IMR-90 (cell line): ENCODE results near the gene SH3TC1. TPM values are rescaled to one million over a fixed set of nuclear protein-coding genes. Genes with fewer than 3 reads are reported as not detected.

Source experiments
- ATAC-seq: fragments of 200-7000 bp; cut with Tn5 transposase; 2 replicates; pipeline ENCODE4 v1.9.1; 2020; ENCODE audit warnings: low read depth, mild to moderate bottlenecking, moderate library complexity
- BruUV-seq: library from RNA; stranded (reverse); fragments of 400-500 nt; replicated peaks from 2 replicates; lab custom pipeline; 2021; lab: Mats Ljungman, UMichigan
- CTCF ChIA-PET: fragments of 300-600 bp; formaldehyde crosslinking; extraction: SDS; loops from one replicate; lab custom pipeline; 2021; ENCODE audit warnings: antibody characterized with exemption; lab: Yijun Ruan, JAX
- POLR2A ChIA-PET: fragments of 300-600 bp; sonication (Branson Sonifier 250); formaldehyde crosslinking; loops from one replicate; lab custom pipeline; 2022; ENCODE audit warnings: antibody characterized with exemption; ENCODE audit not compliant: unreplicated experiment; lab: Charles Lee
- DNase-seq: peaks from one replicate; pipeline ENCODE4 v3.0.0; 2013
- H2AFZ ChIP-seq: replicated peaks from 2 replicates; pipeline ENCODE3; 2013; ENCODE audit warnings: low read length, mild to moderate bottlenecking; ENCODE audit not compliant: poor library complexity
- H2AK5ac ChIP-seq: 2 replicates; pipeline ENCODE4 v1.6.1; 2013; ENCODE audit warnings: low read depth, low read length, inconsistent platforms
- H2AK9ac ChIP-seq: replicated peaks from 2 replicates; pipeline ENCODE3; 2013; ENCODE audit warnings: mild to moderate bottlenecking, low read depth, low read length, moderate library complexity; ENCODE audit not compliant: poor library complexity
- H2BK120ac ChIP-seq: 2 replicates; pipeline ENCODE4 v1.6.1; 2013; ENCODE audit warnings: low read depth, low read length, inconsistent platforms
- H2BK15ac ChIP-seq: 3 replicates; pipeline ENCODE4 v1.6.1; 2013; ENCODE audit warnings: low read depth, low read length, inconsistent platforms
- H2BK20ac ChIP-seq: 2 replicates; pipeline ENCODE4 v1.6.1; 2013; ENCODE audit warnings: low read depth, mild to moderate bottlenecking, inconsistent platforms, low read length, moderate library complexity
- H2BK5ac ChIP-seq: 2 replicates; pipeline ENCODE4 v1.6.1; 2013; ENCODE audit warnings: mild to moderate bottlenecking, low read depth, low read length, inconsistent platforms; ENCODE audit not compliant: poor library complexity, severe bottlenecking
- H3K14ac ChIP-seq: replicated peaks from 2 replicates; pipeline ENCODE4 v1.6.1; 2013; ENCODE audit warnings: low read depth, low read length, inconsistent platforms
- H3K18ac ChIP-seq: 2 replicates; pipeline ENCODE4 v1.6.1; 2013; ENCODE audit warnings: low read depth, low read length, control low read depth
- H3K23ac ChIP-seq: 2 replicates; pipeline ENCODE4 v1.6.1; 2013; ENCODE audit warnings: low read depth, low read length, inconsistent platforms
- H3K27ac ChIP-seq: 2 replicates; pipeline ENCODE4 v1.5.1; 2013; ENCODE audit warnings: mild to moderate bottlenecking, control low read depth, low read length; ENCODE audit not compliant: insufficient read depth
- H3K27me3 ChIP-seq: 2 replicates; pipeline ENCODE4 v1.6.1; 2013; ENCODE audit warnings: low read length; ENCODE audit not compliant: control insufficient read depth, insufficient read depth
- H3K36me3 ChIP-seq: 2 replicates; pipeline ENCODE4 v1.6.1; 2013; ENCODE audit warnings: low read length, mixed read lengths; ENCODE audit not compliant: control insufficient read depth, insufficient read depth
- H3K4ac ChIP-seq: 2 replicates; pipeline ENCODE4 v1.6.1; 2013; ENCODE audit warnings: low read depth, low read length, inconsistent platforms
- H3K4me1 ChIP-seq: 2 replicates; pipeline ENCODE4 v1.6.1; 2013; ENCODE audit warnings: low read length, mixed read lengths; ENCODE audit not compliant: control insufficient read depth, insufficient read depth
- H3K4me2 ChIP-seq: 2 replicates; pipeline ENCODE4 v1.6.1; 2013; ENCODE audit warnings: low read depth, mild to moderate bottlenecking, control low read depth, low read length, moderate library complexity
- H3K4me3 ChIP-seq: 2 replicates; pipeline ENCODE4 v1.5.1; 2013; ENCODE audit warnings: low read depth, mild to moderate bottlenecking, control low read depth, low read length, moderate library complexity; ENCODE audit not compliant: insufficient read depth
- H3K56ac ChIP-seq: 2 replicates; pipeline ENCODE4 v1.6.1; 2013; ENCODE audit warnings: low read length, inconsistent platforms; ENCODE audit not compliant: insufficient read depth; ENCODE audit errors: extremely low read depth
- H3K79me1 ChIP-seq, 2 experiments: 2 replicates each; pipeline ENCODE4 v1.6.1; 2013; ENCODE audit warnings: low read length in 2 of 2, inconsistent platforms in 1 of 2, low read depth in 1 of 2
- H3K9ac ChIP-seq: 2 replicates; pipeline ENCODE4 v1.6.1; 2013; ENCODE audit warnings: low read depth, low read length, control low read depth
- H3K9me1 ChIP-seq: 2 replicates; pipeline ENCODE4 v1.6.1; 2013; ENCODE audit warnings: low read length, inconsistent platforms; ENCODE audit not compliant: insufficient read depth
- H3K9me3 ChIP-seq: 2 replicates; pipeline ENCODE4 v1.6.1; 2013; ENCODE audit warnings: low read length; ENCODE audit not compliant: control insufficient read depth, insufficient read depth
- H4K20me1 ChIP-seq: 2 replicates; pipeline ENCODE4 v1.6.1; 2013; ENCODE audit warnings: low read length, inconsistent platforms; ENCODE audit not compliant: insufficient read depth
- H4K5ac ChIP-seq: 2 replicates; pipeline ENCODE4 v1.6.1; 2013; ENCODE audit warnings: mild to moderate bottlenecking, low read depth, low read length, control low read depth
- H4K8ac ChIP-seq, 2 experiments: 2 replicates each; pipeline ENCODE4 v1.6.1; 2013; ENCODE audit warnings: low read depth in 2 of 2, low read length in 2 of 2, control low read depth in 1 of 2, inconsistent platforms in 1 of 2
- H4K91ac ChIP-seq: 2 replicates; pipeline ENCODE4 v1.6.1; 2013; ENCODE audit warnings: low read depth, low read length, inconsistent platforms; ENCODE audit not compliant: insufficient read depth
- CEBPB ChIP-seq: IDR thresholded peaks from 2 replicates; pipeline ENCODE4 v1.6.1; 2012; ENCODE audit warnings: low read depth, low read length, improper control_type of control experiment
- FOS ChIP-seq: fragments of 150-350 bp; IDR thresholded peaks from 2 replicates; pipeline ENCODE4 v1.6.1; 2016; ENCODE audit warnings: low read depth, low read length
- MAZ ChIP-seq: IDR thresholded peaks from 2 replicates; pipeline ENCODE4 v1.6.1; 2012; ENCODE audit warnings: low read depth, mild to moderate bottlenecking, low read length, improper control_type of control experiment, moderate library complexity, borderline replicate concordance
- MXI1 ChIP-seq: IDR thresholded peaks from 2 replicates; pipeline ENCODE4 v1.6.1; 2012; ENCODE audit warnings: low read depth, mild to moderate bottlenecking, low read length, moderate library complexity, borderline replicate concordance
- POLR2A ChIP-seq: IDR thresholded peaks from 2 replicates; pipeline ENCODE4 v1.6.1; 2012; ENCODE audit warnings: mild to moderate bottlenecking, low read depth, low read length
- WGBS, 2 experiments: methylation state at CpG; one replicate each; pipeline versions ENCODE4 v1.1.5 to v1.1.7; 2013; ENCODE audit warnings: missing lambda C conversion rate in 2 of 2; ENCODE audit not compliant: insufficient read length in 1 of 2; ENCODE audit errors: extremely low coverage in 2 of 2; 5-methylcytosine and 5-hydroxymethylcytosine counted together
- dilution Hi-C: fragments of 300-500 bp; cut with HindIII; formaldehyde crosslinking; loops from one replicate; pipeline ENCODE4 v1.14.3; 2018; ENCODE audit warnings: low sequenced_read_pairs; ENCODE audit not compliant: unreplicated experiment
- in situ Hi-C: fragments of 300-500 bp; cut with MboI; formaldehyde crosslinking; loops from 3 replicates; pipeline ENCODE4 v1.14.3; 2019; ENCODE audit warnings: low sequenced_read_pairs, inconsistent platforms, mixed read lengths
- intact Hi-C: fragments of 100-400 bp; cut with micrococcal nuclease; formaldehyde crosslinking; loops from 2 replicates; pipeline ENCODE4 v1.10.0; 2022
- polyA plus RNA-seq, 3 experiments: library from polyadenylated mRNA; depleted of rRNA; stranded (reverse); fragments of >200 nt; gene quantifications; 2 replicates each; pipeline ENCODE4 v1.2.3, GENCODE V29; 2012; ENCODE audit warnings: low replicate concordance in 1 of 3
- total RNA-seq: library from RNA; depleted of rRNA; stranded (reverse); fragments of >200 nt; gene quantifications from 2 replicates; pipeline ENCODE4 v1.2.3, GENCODE V29; 2012
- TF ChIP-seq, protein P1 (sequence below): fragments of 150-350 bp; IDR thresholded peaks from 2 replicates; pipeline ENCODE4 v1.6.1; 2017; ENCODE audit warnings: mild to moderate bottlenecking, antibody characterized with exemption, low read length, low read depth
- TF ChIP-seq, protein P2 (sequence below): conservative IDR thresholded peaks from 2 replicates; pipeline ENCODE4 v1.5.1; 2012; ENCODE audit warnings: mild to moderate bottlenecking, low read depth, low read length, improper control_type of control experiment

Gene SH3TC1
- total and polyA plus RNA-seq, 2 of the 4 experiments (the other 2 are of a cell fraction), result 1.6 to 2.2 TPM

DNA sequence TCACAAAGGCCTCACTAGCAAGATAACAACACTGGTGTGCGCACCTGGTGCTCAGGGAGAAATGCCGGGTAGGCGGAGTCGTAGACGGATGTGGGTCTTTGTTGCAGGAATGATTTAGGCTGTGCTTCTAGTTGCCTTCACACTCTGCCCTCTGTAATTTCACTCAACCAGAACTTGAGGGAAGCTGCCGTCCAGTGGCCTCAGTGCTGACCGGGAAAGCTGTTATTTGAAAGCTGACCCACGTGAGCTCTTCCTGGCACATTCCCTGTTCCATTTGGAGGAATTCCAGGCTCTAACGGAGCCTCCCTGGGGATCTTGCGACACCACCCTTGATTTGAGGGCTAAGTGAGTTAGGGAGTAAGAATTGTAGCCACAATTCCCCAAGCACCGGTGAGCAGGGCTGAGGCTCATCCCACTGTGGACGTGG, 15.9 kb downstream of the SH3TC1 start:
- dilution Hi-C loops, result no loop called here
- peaks cover 8% of the 10 kb centered on the region; the same call in 1 of the 2 replicates for H4K20me1 ChIP-seq
- H4K91ac ChIP-seq, result no peak overlapping the region
- H2AK9ac ChIP-seq, result peak overlapping the region; percentile 76
- H3K14ac ChIP-seq, result no peak overlapping the region
- H4K5ac ChIP-seq, result no peak overlapping the region
- peak overlapping the region; percentile 35; the same call in 1 of the 2 replicates for H2AK5ac ChIP-seq
- H3K56ac ChIP-seq, result no peak overlapping the region
- H3K9ac ChIP-seq, result no peak overlapping the region
- ChIA-PET POLR2A (no interaction called here), CTCF (interaction anchor here (0.7 kb wide), 1 partner anchor 27 kb away, joined by 3 read pairs; no protein-coding TSS in a partner anchor)
- peak; percentile 86 for ATAC-seq
- H2AFZ ChIP-seq, result peak overlapping the region; percentile 67
- H4K8ac ChIP-seq, result no peak overlapping the region
- in situ Hi-C loops, result loop anchor here (25.0 kb wide), 1 partner anchor 397 kb away; no protein-coding TSS in a partner anchor
- H3K27ac ChIP-seq, result no peak overlapping the region
- H3K23ac ChIP-seq, result no peak overlapping the region
- no CpG with 5 or more reads among the region's 12 CpGs for WGBS, 2 experiments
- no peaks in the 10 kb centered on the region for H3K79me1 ChIP-seq
- no TSS peak for BruUV-seq
- no peak overlapping the region for H3K4ac ChIP-seq
- no peak overlapping the region for H2BK5ac ChIP-seq
- peaks cover 5% of the 10 kb centered on the region for H3K9me1 ChIP-seq
- TF ChIP-seq, protein P1, sequence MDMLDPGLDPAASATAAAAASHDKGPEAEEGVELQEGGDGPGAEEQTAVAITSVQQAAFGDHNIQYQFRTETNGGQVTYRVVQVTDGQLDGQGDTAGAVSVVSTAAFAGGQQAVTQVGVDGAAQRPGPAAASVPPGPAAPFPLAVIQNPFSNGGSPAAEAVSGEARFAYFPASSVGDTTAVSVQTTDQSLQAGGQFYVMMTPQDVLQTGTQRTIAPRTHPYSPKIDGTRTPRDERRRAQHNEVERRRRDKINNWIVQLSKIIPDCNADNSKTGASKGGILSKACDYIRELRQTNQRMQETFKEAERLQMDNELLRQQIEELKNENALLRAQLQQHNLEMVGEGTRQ, result peak; percentile 80
- TF ChIP-seq MAZ, result no peak; the same call in 1 of the 2 replicates
- TF ChIP-seq FOS, result no peak
- TF ChIP-seq, protein P2, sequence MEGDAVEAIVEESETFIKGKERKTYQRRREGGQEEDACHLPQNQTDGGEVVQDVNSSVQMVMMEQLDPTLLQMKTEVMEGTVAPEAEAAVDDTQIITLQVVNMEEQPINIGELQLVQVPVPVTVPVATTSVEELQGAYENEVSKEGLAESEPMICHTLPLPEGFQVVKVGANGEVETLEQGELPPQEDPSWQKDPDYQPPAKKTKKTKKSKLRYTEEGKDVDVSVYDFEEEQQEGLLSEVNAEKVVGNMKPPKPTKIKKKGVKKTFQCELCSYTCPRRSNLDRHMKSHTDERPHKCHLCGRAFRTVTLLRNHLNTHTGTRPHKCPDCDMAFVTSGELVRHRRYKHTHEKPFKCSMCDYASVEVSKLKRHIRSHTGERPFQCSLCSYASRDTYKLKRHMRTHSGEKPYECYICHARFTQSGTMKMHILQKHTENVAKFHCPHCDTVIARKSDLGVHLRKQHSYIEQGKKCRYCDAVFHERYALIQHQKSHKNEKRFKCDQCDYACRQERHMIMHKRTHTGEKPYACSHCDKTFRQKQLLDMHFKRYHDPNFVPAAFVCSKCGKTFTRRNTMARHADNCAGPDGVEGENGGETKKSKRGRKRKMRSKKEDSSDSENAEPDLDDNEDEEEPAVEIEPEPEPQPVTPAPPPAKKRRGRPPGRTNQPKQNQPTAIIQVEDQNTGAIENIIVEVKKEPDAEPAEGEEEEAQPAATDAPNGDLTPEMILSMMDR, result no peak
- TF ChIP-seq POLR2A, result no peak
- peak; percentile 43; the same call in 1 of the 2 replicates for TF ChIP-seq MXI1
- peak; percentile 93 for TF ChIP-seq CEBPB
- no peaks in the 10 kb centered on the region for H3K9me3 ChIP-seq
- H3K36me3 ChIP-seq, result no peaks in the 10 kb centered on the region
- H3K18ac ChIP-seq, result no peak overlapping the region
- no peak overlapping the region for H2BK20ac ChIP-seq
- peaks cover 3% of the 10 kb centered on the region; the same call in 1 of the 2 replicates for H3K4me1 ChIP-seq
- H3K4me3 ChIP-seq, result no peak overlapping the region
- peak; percentile 84 for DNase-seq
- H2BK15ac ChIP-seq, result no peak overlapping the region
- H3K27me3 ChIP-seq, result peaks cover 10% of the 10 kb centered on the region; the same call in 1 of the 2 replicates
- intact Hi-C loops, result loop anchor here (5.0 kb wide), 1 partner anchor 38 kb away; no protein-coding TSS in a partner anchor
- no peak overlapping the region for H3K4me2 ChIP-seq
- no peak overlapping the region for H2BK120ac ChIP-seq
